A673 (cell line): ENCODE measurements around the gene SARDH.

Experiments
- CTCF ChIP-seq: fragments of 300-800, 200-600 bp; sonication (generic); conservative IDR thresholded peaks from 2 replicates; pipeline ENCODE4 v1.5.1; 2017; ENCODE audit warnings: low read depth, mild to moderate bottlenecking, antibody characterized with exemption, low read length, moderate library complexity, mixed read lengths
- EZH2 ChIP-seq: fragments of 200-600 bp; sonication (generic); IDR thresholded peaks from 2 replicates; pipeline ENCODE4 v1.6.1; 2017; ENCODE audit warnings: borderline replicate concordance, low read depth, mild to moderate bottlenecking, mixed read lengths, antibody characterized with exemption, low read length; ENCODE audit not compliant: poor library complexity, severe bottlenecking

DNA sequence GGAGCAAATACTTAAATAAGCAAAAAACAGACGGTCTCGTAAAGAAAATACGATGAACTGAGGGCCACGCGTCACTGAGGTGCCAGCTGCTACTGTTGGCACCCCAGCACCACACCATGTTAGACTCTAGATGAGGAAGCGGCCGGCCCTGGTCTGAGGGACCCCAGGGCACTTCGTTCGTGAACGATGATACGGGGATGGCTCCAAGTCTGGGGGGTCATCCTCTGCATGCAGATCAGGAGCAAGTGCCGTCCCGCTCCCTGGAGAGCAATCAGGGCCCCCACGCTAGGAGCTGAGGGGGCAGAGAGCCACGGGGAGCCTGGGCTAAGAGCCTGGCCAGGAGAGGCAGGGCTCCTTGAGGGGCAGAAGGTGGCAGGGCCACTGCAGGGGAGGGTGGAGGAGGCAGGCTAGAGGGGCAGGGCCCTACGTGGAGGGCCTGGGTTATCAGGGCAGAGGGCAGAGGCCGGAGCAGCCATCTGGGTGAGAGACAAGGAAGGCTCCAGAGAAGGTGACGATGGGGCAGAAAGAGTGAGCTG, 24.1 kb downstream of the SARDH start:
- TF ChIP-seq CTCF (no peak), EZH2 (no peak)
